ENCODE results near the gene ZBP1.

GRCh38 chr20:57581202-57582028, 38.8 kb downstream of the ZBP1 start:
- TF ChIP-seq, protein P1, sequence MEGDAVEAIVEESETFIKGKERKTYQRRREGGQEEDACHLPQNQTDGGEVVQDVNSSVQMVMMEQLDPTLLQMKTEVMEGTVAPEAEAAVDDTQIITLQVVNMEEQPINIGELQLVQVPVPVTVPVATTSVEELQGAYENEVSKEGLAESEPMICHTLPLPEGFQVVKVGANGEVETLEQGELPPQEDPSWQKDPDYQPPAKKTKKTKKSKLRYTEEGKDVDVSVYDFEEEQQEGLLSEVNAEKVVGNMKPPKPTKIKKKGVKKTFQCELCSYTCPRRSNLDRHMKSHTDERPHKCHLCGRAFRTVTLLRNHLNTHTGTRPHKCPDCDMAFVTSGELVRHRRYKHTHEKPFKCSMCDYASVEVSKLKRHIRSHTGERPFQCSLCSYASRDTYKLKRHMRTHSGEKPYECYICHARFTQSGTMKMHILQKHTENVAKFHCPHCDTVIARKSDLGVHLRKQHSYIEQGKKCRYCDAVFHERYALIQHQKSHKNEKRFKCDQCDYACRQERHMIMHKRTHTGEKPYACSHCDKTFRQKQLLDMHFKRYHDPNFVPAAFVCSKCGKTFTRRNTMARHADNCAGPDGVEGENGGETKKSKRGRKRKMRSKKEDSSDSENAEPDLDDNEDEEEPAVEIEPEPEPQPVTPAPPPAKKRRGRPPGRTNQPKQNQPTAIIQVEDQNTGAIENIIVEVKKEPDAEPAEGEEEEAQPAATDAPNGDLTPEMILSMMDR (IDR thresholded peaks at IDR 0.05; ENCODE audit: low read length): no peak
- no peak for TF ChIP-seq EZH2 (optimal IDR thresholded peaks at IDR 0.05; ENCODE audit: low read depth, low read length)
- no peak for TF ChIP-seq EZH2phosphoT487 (IDR thresholded peaks at IDR 0.05; ENCODE audit: low read length)
